Fibroblast of pulmonary artery (primary cell): ENCODE measurements around the gene CHSY1.

Experiments used
- DNase-seq: peaks from one replicate; pipeline ENCODE4 v3.0.0-alpha.2; 2010; ENCODE audit warnings: low read depth
- H3K4me3 ChIP-seq: replicated peaks from 2 replicates; pipeline ENCODE4 v1.5.1; 2011; ENCODE audit warnings: low read depth, mild to moderate bottlenecking, control low read depth, low read length, moderate library complexity
- CTCF ChIP-seq: IDR thresholded peaks from 2 replicates; pipeline ENCODE4 v1.5.1; 2011; ENCODE audit warnings: mild to moderate bottlenecking, control low read depth, low read length, inconsistent platforms; ENCODE audit errors: missing control alignments

The CHSY1 gene

GRCh38 chr15:101135532-101136166 is 116.2 kb downstream of the CHSY1 start:
- no peak for TF ChIP-seq CTCF
- no peak for DNase-seq
- no peak overlapping the region for H3K4me3 ChIP-seq

DNA sequence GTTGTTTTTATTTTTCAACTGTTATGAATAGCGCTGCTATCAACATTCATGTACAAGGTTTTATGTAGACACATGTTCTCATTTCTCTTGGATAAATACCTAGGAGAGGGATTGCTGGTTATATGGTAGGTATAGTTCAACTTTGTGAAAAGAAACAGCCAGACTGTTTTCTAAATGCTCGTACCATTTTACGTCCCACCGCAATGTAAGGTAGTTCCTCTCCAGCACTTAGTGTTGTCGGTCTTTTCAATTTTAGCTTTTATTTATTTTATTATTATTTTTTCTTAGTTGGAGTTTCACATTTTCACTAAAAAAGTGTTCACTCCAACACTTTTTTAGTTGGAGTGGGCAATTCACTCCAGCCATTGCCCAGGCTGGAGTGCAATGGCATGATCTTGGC is 117.1 kb downstream of the CHSY1 start:
- no peak for TF ChIP-seq CTCF
- no peak for DNase-seq
- H3K4me3 ChIP-seq = no peak overlapping the region

GRCh38 chr15:101133751-101134261 is 118.0 kb downstream of the CHSY1 start:
- no peak overlapping the region for H3K4me3 ChIP-seq
- TF ChIP-seq CTCF = no peak
- DNase-seq = no peak

DNA sequence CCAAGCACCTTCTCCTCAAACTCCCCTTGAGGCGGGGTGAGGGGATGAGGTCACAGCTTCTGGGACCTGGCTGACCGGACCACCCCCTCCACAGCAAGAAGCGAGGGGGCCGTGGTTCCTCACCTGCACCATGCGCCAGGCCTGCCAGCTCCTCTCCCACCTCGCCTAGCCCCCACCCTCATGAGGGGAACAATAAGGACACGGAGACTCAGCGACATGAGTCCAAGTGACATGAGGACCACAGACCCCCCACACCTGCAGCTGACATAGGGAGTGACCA is 118.7 kb downstream of the CHSY1 start:
- no peak for TF ChIP-seq CTCF
- DNase-seq = no peak
- H3K4me3 ChIP-seq = no peak overlapping the region

DNA sequence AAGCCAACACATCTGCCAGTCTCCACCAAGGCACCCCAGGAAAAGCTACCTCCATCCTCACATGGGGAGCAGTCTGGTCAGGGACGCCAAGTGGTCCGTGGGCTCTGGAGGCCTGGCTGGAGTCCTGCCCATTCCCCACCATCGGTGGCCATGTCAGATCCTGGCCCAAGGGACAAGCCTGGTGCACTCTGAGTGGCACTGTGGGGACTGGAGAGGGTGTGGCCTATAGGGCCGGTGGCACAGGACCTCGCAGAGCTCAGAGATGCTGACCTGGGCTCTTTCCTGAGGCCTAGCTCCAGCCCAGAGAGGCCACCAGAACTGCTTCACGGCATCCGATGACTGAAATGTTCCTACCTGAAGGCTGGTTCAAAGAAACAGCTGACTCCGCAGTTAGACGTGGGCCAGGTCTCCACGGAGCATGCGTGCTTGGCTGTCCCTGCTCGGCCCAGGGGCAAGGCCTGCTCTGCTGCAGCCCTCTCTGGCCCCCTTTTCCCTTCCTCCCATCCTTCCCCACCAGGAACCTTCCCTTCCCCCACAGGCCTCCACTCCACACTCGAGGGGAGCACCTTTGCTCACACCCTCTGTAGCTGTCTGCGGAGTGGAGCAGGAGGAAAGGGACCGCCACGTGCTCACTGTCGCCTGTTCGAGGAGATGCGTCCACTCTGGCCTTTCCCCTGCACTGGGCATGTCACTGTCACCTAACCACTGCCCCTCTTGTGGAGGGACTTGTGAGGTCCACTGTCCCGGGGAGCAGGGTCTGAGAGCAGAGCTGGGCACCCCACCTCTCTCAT is 119.3 kb downstream of the CHSY1 start:
- H3K4me3 ChIP-seq = no peak overlapping the region
- TF ChIP-seq CTCF = no peak
- DNase-seq = no peak

GRCh38 chr15:101131489-101132389 is 120.1 kb downstream of the CHSY1 start:
- DNase-seq = no peak
- no peak overlapping the region for H3K4me3 ChIP-seq
- TF ChIP-seq CTCF = no peak
